PC-9 (cell line): ENCODE data around the gene NFS1.

Source experiments
- EZH2 ChIP-seq: fragments of 200-600 bp; sonication (generic); IDR thresholded peaks from 2 replicates; pipeline ENCODE4 v1.8.0; 2017; ENCODE audit warnings: antibody characterized with exemption, low read depth
- TF ChIP-seq, protein P1 (sequence below): fragments of 200-600 bp; sonication (generic); conservative IDR thresholded peaks from 2 replicates; pipeline ENCODE4 v1.6.1; 2017; ENCODE audit warnings: mixed run types, antibody characterized with exemption, mild to moderate bottlenecking, moderate library complexity

DNA sequence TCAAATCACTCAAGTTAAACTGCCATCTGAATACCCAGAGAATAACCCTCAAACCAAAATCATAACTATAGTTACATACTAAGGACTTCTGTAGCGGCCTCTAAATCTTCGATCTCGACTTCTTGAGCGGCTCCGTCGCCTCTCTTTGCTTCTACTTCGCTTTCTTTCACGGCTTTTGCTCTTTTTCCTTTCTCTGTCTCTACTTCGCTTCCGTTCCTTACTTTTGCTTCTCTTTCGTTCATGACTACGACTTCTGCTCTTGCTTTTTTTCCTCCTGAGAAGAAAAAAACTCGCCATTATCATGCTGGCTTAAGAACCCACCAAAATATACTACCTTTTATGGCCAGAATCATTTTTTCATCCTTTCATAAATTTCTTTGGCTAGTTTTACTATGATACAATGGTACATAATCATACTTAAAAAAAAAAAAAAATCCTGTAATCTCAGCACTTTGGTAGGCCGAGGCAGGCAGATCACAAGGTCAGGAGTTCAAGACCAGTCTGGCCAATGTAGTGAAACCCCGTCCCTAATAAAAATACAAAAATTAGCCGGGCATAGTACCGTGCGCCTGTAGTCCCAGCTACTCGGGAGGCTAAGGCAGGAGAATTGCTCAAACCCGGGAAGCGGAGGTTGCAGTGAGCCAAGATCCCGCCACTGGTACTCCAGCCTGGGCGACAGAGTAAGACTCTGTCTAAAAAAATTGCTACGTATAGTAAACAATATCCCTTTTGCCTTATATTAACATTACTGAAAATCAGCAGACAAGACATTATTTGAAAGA, 32.9 kb upstream of the NFS1 start:
- TF ChIP-seq, protein P1, sequence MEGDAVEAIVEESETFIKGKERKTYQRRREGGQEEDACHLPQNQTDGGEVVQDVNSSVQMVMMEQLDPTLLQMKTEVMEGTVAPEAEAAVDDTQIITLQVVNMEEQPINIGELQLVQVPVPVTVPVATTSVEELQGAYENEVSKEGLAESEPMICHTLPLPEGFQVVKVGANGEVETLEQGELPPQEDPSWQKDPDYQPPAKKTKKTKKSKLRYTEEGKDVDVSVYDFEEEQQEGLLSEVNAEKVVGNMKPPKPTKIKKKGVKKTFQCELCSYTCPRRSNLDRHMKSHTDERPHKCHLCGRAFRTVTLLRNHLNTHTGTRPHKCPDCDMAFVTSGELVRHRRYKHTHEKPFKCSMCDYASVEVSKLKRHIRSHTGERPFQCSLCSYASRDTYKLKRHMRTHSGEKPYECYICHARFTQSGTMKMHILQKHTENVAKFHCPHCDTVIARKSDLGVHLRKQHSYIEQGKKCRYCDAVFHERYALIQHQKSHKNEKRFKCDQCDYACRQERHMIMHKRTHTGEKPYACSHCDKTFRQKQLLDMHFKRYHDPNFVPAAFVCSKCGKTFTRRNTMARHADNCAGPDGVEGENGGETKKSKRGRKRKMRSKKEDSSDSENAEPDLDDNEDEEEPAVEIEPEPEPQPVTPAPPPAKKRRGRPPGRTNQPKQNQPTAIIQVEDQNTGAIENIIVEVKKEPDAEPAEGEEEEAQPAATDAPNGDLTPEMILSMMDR: no peak
- no peak for TF ChIP-seq EZH2
